Lower leg skin (tissue), 3 donors: ENCODE results near the gene DTX3L.

ENCODE experiments used
- CTCF ChIP-seq, 3 donors: fragments of 450-650 bp; IDR thresholded peaks; one replicate each; pipeline ENCODE4 v1.5.1; 2016; ENCODE audit warnings: antibody characterized with exemption in 3 of 3, mild to moderate bottlenecking in 3 of 3, moderate library complexity in 2 of 3
- POLR2A ChIP-seq, 2 donors: fragments of 450-650 bp; IDR thresholded peaks; one replicate each; pipeline ENCODE4 v1.6.1; 2016 to 2017; ENCODE audit warnings: antibody characterized with exemption in 2 of 2, mild to moderate bottlenecking in 1 of 2, moderate library complexity in 1 of 2

- TF ChIP-seq CTCF (IDR thresholded peaks at IDR 0.05) (no peak), POLR2A (IDR thresholded peaks at IDR 0.05) (no peak)
These were observed 5.5 kb upstream of the DTX3L start for GRCh38 chr3:122558605-122559004.
